Suppressor macrophage treated with lipopolysaccharide for 1 hour (primary cell): ENCODE data around the gene MPP4.
A peak's percentile ranks its signal among the peaks of the same experiment; 100 is the strongest.

Experiments
- DNase-seq, 3 donors: peaks; one replicate each; pipeline ENCODE4 v3.0.0-alpha.2; 2020 to 2022

Gene MPP4, protein sequence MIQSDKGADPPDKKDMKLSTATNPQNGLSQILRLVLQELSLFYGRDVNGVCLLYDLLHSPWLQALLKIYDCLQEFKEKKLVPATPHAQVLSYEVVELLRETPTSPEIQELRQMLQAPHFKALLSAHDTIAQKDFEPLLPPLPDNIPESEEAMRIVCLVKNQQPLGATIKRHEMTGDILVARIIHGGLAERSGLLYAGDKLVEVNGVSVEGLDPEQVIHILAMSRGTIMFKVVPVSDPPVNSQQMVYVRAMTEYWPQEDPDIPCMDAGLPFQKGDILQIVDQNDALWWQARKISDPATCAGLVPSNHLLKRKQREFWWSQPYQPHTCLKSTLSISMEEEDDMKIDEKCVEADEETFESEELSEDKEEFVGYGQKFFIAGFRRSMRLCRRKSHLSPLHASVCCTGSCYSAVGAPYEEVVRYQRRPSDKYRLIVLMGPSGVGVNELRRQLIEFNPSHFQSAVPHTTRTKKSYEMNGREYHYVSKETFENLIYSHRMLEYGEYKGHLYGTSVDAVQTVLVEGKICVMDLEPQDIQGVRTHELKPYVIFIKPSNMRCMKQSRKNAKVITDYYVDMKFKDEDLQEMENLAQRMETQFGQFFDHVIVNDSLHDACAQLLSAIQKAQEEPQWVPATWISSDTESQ

DNA sequence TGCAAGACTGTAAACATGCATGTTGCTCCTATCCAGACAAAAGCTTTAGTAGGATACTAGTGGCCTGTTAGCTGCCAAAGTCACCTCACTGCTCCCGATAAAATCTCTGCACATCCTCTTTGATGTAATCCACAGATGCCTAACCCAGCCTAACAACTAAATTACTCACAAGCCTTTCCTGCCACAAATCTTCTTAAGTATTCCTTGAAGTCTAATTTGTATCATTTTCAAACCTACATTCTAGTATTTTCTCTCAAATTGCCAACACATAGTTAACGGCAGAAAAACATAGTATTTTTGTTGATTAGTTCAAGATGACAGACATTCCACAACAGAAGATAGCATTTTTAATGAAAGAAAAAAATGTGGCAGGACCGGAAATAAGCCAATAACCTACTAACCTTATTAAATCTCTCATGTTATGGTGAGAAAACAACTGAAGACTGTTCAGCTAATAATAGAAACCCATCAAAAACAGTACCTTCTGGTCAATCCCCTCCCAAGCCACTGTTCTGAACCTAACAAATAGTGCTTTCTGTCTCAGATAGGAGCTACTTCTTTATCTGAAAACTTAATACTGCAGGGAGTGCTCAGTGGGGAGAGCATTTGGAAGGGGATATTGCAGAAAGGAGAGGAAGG is at the start of gene MPP4:
Gene MPP4 (minus strand): TSS at position 57 of the 639 bp plus-strand sequence. CDS start 4,690 bp downstream, outside the sequence.
- DNase-seq = no peak

DNA sequence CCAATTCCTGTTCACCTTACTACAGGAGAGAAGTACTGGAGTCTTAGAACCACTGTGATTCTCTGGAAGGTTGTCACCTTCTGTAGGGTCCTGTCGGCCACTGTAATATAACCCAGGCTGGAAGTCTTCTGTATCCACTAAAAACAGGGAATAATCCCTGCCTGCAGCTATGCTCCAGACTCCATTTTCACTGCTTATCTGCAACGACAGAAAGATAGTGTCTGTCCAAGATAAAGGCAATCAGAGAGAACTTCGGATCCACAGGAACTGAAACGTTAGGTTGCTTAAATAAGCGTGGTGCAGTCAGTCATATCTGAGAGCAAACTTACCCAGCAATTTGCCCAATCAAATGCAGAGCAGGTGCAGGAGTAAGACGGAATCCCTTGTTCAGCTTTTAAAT is 48.1 kb upstream of the MPP4 start:
- no peak for DNase-seq

DNA sequence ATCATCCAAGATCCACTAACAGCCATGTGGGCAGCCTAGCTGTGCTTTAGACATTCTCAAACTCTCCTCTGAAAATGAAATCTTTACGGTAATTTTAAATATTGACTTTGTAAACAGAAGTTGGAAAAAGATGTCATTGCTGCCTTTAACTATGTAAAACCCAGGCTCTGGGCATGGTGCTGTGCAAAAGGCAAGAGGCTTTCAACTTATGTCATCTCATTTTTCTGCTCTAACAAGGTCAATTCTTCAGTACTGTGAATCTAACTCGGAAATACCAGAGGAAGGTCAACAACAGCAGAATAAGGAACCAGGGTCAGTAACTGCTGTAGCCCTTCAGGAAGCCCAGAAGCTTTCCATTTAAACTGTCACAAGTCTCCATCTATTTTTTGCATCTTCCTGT is 37.0 kb upstream of the MPP4 start:
- no peak for DNase-seq

DNA sequence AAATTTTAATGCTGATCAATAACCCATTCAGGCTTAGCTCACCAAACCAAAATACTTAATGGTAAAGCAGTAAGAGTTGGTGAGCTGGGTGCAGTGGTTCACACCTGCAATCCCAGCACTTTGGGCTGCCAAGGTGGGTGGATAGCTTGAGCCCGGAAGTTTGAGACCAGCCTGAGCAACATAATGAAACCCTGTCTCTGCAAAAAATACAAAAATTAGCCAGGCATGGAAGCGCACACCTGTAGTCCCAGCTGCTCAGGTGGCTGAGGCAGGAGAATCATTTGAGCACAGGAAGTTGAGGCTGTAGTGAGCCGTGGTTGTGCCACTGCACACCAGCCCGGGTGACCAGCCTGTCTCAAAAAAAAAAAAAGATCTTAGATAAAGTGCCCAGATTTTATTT is 35.7 kb upstream of the MPP4 start:
- no peak for DNase-seq

DNA sequence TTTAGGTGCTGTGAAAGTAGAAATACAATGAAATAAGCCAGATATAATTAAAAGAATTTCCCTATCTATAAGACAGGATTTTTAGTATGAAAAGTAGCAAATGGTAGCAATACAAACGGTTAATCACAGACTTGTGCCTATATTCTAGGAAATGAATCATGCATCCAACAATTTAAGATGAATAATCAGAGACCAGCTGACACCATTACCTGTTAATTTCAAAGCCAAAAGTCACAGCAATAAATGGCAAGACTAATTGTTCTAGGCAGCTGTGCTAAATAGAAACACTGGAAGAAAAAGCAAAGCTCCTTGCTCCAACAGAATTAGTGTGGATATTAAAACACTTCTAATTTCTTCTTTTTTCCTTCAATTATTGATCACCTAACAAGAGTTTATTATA is 35.1 kb upstream of the MPP4 start:
- no peak for DNase-seq

DNA sequence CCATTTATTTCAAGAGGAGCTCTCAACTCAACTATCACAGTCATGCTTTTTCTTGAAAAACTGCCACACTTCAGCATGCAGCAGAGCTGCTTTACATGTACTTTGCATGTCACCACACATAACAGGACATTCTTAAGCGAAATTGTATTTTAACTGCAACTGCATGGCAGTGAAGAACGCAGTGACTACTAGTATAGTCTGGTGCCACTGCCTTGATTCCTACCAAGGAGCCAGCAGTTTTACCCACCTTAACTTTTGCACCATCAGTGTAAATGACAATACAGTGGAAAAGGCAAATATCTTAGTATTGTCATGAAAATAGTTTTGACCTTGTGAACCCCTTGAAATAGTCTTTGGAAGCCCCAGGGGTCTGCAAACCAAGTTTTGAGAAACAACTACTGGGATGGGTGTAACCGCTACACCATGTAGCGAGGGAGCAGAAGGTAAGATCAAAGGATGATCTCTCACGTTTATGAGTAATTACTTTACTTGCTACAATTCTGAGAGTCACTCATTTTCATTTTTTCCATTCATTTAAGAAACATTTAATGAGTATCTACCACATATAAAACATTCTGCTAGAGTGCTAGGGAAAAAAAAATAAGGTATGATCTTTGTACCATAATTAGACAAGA is 32.3 kb upstream of the MPP4 start:
- DNase-seq = no peak

DNA sequence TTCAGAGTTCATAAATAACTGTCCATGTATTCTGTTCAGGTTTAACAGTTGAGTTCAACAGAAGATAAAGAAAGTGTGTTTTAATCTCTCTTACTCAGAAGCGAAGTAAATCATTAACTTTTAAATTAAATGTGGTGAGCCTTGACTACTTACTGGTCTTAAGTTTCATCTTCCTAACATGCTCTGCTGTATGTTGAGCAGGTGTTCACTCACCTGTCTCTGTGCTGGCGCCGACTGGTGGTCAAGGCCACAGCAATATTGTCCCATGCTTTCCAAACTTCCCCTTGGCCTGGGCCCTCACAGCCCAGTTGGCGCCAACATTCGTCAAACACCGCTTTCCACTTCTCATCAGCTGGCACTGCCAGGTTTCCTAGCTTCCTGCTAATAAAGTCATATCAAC is 17.0 kb upstream of the MPP4 start:
- DNase-seq = no peak

DNA sequence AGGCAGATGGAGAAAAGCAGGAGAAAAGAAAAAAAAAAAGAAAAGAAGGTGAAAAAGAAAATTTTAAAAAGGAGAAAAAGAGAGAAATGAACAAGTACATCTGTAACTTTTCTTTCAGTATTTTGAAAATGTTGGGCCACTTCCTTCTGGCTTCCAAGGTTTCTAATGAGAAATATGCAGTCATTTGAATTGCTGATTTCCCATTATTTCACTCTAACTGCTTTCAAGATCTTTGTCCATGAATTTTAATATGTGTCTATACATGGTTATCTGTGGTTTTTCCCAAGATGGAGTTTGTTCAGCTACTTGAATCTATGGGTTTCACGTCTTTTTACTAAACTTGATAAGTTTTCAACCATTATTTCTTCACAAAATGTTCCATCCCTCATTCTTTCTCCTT is 14.3 kb upstream of the MPP4 start:
- no peak for DNase-seq

DNA sequence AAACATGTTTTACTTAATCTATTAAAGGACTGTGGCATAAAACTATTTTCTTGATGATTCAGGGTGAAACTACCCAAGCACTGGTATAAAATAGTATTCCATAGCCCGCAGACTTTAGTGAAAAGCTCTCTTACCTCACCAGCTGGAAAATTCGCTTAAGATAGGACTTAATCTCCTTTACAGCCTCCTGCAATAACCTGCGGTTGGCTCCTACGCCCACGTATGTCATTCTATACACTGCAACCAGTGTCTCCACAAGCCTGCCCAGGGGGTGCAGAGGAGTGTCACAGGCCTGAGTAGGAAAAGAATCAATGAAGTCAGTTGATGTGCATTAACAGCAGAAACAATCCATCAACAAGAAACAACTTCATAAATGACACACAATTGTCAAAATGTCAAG is 11.3 kb upstream of the MPP4 start:
- no peak for DNase-seq

DNA sequence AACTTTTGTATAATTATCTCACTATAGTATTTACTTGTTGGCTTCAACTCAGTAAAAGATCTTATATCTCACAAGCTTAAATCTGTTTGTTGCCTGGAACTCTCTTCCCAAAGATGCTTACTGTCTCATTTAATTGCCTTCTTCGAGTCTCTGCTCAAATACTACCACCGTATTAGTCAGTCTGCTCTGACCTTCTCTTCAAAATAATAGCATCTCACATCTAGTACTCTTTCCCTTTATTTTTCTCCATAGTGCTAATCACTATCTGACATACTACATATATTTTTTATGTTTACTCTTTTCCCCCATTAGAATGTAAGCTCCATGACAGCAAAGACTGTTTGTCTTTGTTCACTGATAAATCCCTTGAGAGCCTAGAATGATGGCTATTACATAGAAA is 10.6 kb upstream of the MPP4 start:
- DNase-seq = no peak

DNA sequence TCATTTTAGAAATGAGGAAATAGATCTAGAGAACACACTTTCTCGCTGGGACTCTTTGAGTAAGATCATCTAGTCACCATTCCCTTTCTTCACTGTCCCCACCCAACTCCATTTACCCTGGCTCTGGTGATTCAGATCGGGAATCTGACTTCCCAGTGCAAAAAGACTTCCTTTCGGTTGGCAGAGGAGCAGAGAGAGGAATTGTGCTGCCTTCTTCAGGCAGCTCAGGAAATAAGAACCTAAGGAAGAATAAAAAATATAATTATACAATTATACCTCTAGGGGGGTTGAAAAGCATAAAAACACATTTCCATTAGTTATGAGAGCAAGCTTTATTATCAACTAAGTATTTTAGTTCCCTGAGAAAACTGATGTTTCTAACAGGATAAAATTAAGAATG is 9.3 kb upstream of the MPP4 start:
- no peak for DNase-seq

DNA sequence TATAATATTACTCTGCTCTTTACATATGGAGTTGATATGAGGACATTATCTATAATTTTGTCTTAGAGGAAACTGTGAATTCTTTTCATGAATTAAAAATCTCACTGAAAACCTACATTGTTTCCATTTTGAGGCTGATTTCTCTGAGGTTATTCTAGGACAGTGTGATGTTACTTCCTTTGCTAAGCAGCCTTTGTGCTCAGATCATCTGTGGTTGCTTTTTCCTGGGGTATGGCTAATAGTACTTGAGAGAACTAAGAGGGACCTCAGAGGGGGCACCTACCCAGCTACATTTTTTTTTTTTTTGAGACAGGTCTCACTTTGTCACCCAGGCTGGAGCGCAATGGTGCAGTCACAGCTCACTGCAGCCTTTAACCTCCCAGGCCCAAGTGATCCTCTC is 8.7 kb upstream of the MPP4 start:
- DNase-seq = no peak

DNA sequence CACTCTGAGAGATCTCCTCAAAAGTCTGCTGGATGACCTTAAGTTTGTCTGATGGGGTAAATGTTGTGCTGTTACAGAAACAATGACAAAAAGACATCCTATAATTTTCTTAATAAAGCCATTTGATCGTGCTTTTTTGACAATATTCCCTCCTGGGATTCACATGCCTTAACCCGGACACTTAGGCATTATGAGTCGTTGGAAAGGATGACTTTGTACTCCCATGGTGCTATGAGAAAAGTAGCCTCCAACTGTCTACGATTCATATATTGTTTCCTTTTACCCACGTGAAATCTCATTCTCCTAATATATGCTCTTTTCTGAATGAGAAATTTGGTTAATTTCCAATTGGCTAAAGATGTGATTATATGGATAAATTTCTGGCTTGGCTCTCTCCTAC is 6.1 kb upstream of the MPP4 start:
- no peak for DNase-seq

DNA sequence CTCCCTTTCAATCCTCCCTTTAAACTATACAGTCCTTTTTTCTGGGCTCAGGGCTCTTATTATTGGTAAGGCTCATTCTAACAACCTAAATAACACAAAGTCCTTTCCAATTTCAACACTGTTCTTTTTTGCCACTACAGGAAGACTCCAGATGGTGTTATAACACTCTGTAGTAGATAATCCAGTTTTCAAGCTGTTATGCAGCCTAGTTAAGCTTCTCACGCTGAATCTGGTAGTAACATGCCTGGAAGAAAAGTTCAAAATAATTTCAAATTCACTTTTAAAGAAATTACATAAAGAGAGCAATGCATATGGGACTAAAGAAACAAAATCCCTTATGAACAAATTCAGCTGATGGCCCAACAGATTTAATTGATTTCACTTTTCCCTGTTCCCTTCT is 3.2 kb upstream of the MPP4 start:
- DNase-seq = no peak

DNA sequence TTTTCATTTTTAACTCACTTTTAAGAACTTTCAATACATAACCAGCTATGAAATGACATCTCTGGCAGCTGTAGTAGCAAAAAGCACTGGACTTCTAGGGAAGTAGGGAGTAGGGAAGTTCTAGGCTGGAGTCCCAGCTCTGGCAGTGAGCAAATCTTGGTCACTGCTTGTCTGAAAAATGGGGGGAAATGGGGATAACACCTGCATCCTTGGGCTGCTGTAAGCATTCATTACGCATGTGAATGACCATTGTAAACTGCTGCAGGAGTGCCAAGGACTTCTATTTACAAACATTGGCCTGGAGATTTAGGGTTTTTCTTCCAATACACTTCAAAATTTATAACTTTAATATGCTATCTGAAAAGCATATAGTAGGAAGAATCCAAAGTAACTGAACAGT is 972 bp upstream of the MPP4 start:
- DNase-seq = no peak

DNA sequence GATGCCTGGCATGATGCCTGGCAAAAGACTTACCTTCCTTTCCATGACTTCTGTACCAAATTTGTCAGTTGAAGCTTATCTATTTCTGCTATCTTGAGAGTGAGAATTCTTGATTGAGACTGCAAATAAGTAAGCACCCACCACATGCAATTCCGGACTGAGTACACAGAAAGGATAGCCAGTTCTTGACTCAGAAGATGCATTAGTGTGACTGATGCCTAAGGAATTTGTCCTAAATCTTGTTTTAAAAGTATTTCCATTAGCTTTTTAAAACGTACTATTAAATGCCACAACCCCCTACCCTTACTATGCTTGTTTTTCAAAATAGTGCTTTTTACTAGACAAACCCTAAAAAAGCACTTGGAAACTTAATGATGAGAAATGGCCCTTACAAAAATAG is 545 bp downstream of the MPP4 start:
- no peak for DNase-seq

DNA sequence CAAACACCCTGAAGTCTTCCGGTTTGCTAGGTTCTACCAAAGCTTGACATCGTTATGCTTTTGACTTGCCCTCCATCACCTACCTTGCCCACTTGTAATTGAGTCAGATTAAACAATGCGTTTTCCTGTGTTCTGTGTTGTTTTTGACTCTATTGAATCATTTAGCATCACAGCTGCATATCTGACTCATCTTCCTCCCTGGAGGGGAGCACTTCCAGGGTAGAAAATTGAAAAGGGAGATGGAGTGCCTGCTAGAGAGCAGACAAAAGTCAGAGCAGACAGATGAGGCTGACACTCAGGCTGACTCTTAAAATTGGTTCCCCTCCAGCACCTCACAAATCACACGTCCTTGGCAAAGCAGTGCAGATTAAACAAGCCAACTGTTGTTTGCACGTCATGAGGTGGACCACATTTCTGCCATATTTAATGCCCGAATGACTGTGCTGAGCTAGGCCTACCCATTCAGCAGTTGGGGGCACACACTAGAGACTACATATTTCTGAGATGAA is 2.2 kb downstream of the MPP4 start:
- no peak for DNase-seq

DNA sequence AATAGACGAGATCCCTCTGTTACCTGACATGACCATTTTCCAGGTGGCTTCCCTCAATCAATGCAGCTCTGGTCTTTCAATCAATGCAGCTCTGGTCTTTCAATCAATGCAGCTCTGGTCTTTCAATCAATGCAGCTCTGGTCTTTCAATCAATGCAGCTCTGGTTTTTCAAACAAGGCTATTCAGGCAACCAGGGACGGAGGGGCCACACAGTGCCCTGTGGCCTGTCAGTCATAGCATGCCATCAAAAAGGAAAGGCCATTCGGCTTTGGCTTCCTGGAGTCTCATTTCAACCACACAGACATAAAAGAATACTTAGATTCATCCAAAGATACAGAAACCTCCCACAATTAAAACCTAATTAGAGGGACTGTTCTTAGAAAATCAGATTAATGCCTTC is 13.3 kb downstream of the MPP4 start:
- DNase-seq = no peak

DNA sequence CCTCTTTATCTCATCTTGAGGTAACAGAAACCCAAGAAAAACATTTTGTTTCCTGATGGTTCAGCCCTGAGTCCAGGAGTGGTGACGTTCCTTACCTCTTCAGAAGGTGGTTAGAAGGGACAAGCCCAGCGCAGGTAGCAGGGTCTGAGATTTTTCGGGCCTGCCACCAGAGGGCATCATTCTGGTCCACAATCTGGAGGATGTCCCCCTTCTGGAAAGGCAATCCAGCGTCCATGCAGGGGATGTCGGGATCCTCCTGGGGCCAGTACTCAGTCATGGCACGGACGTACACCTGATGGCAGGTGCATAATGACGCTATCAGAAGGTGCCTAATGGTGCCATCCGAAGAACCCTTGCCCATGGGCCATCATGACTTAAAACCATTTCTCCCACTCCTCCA is 17.7 kb downstream of the MPP4 start:
- peak in 2 of 3 donors; percentile 10 to 16 for DNase-seq

DNA sequence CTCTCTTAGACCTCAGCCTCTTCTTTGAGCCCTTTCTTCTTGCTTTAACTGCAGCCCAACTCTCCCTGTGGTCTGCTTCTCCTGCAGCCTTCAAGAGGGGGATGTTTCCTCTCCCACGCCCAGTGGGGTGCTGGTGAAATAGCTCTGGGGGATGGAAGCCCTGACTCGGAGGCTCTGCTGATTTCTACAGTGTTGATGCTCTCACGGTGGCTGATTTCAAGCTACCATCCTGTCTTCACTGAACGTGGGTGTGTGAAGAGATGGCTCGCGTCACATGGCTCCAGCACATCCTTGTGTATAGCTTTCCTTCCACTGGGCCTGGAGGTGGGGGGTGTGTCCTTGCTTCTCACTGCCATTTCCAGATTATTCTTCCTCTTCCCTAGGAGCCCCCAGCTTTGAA is 20.0 kb downstream of the MPP4 start:
- DNase-seq = peak; percentile 12 to 61 (median 37)

DNA sequence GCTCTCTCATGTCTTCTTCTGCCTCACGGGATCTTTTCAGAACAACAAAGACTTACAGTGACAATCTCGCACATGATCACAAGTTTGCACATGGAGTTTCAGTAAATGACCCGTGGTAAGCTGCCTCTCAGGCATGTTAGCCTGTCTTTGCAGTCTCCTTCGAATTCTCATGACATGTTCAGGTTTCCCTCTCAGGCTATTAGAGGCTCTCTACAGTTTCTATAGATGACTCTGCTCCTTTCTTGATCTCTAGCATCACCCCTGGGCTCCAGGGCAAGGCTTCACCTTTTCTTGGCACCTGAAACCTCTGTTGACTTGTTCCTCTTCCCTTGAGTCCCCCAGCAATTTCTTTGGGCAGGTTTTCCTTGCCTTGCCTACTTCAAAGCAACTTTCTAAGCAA is 23.0 kb downstream of the MPP4 start:
- no peak for DNase-seq

DNA sequence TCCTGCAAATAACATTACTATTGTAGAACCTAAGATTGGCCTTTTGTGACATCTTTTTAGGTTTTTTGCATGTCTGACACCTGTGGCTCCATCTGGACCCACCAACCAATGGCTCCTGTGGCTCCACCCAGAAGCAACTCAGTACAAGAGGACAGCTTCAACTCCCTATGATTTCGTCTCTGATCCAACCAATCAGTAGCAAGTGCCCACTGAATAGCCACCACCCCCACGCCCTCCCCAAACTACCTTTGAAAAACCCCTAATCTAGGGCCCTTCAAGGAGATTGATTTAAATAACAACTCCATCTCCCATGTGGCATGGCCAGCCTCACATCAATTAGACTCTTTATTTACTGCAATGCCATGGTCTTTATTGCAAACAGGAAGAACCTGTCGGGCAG is 23.6 kb downstream of the MPP4 start:
- DNase-seq = no peak

DNA sequence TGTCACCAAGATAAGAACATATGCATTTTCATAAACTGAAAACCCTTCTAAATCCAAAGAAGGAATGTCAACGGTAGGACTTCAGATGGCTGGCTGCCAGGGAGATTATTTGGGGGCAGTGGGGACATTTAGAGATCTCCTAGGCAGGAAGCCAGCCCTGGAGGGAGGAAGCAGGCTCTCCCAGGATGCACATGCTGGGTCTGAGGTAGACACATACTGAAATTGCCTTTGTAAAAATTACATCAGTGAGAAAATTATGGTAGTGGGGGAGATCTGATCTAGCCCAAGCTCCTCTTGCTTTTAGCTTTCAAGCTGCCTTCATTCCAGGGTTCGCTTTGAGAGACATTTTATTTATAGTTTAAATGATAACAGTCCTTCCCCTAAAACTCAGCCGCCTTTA is 24.1 kb downstream of the MPP4 start:
- no peak for DNase-seq

DNA sequence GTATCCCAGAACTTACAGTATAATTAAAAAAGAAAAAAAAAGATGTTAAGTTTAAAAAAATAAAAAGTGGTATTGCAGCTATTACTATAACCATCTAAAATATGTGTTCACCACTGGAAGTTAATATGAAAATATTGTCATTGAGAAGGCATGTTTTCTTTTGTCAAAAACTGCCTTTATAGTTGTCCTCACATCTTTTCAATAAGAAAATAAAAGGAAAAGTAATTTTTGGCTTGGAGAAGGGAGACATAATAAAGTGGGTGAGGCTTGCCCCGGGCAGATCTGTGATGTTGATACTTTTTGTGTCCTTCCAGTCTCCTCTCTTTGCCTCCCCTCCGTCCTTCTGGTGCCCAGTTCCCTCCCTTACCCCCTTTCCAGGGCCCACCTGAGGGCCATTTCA is 24.9 kb downstream of the MPP4 start:
- DNase-seq = no peak
